GM18526 (cell line): ENCODE results near the gene SCARB1.

Experiments used
- POLR2A ChIP-seq: IDR thresholded peaks from 3 replicates; pipeline ENCODE4 v1.6.1; 2011; ENCODE audit not compliant: insufficient read length; ENCODE audit errors: extremely low read depth

SCARB1 gene

GRCh38 chr12:124741211-124741610 lies 122.5 kb downstream of the SCARB1 start:
- no peak for TF ChIP-seq POLR2A

- TF ChIP-seq POLR2A = no peak
Measured at GRCh38 chr12:124740691-124741137, 123.0 kb downstream of the SCARB1 start.

- TF ChIP-seq POLR2A = no peak
Measured at GRCh38 chr12:124739953-124740561, 123.6 kb downstream of the SCARB1 start.

- no peak for TF ChIP-seq POLR2A
Measured at GRCh38 chr12:124738636-124739467, 124.8 kb downstream of the SCARB1 start.

GRCh38 chr12:124737772-124738635 lies 125.7 kb downstream of the SCARB1 start:
- no peak for TF ChIP-seq POLR2A

GRCh38 chr12:124737040-124737419 lies 126.6 kb downstream of the SCARB1 start:
- no peak for TF ChIP-seq POLR2A

GRCh38 chr12:124736115-124737039 lies 127.3 kb downstream of the SCARB1 start:
- no peak for TF ChIP-seq POLR2A

GRCh38 chr12:124734224-124734788 lies 129.4 kb downstream of the SCARB1 start:
- TF ChIP-seq POLR2A = no peak

- no peak for TF ChIP-seq POLR2A
Measured at GRCh38 chr12:124733086-124733485, 130.6 kb downstream of the SCARB1 start.

- TF ChIP-seq POLR2A = no peak
Measured at GRCh38 chr12:124732275-124733075, 131.2 kb downstream of the SCARB1 start.

- TF ChIP-seq POLR2A = no peak
Measured at GRCh38 chr12:124731869-124732268, 131.8 kb downstream of the SCARB1 start.

GRCh38 chr12:124730455-124730932 lies 133.2 kb downstream of the SCARB1 start:
- no peak for TF ChIP-seq POLR2A

- no peak for TF ChIP-seq POLR2A
Measured at GRCh38 chr12:124727922-124728321, 135.7 kb downstream of the SCARB1 start.

- TF ChIP-seq POLR2A = no peak
Measured at GRCh38 chr12:124727264-124727800, 136.3 kb downstream of the SCARB1 start.
